ENCODE results near the gene TMEM53.

GRCh38 chr1:44664730-44665370 is 9.4 kb downstream of the TMEM53 start:
- no peak for TF ChIP-seq EZH2 (IDR thresholded peaks at IDR 0.05; ENCODE audit: insufficient read depth, low read length)
- no peak for TF ChIP-seq CTCF (IDR thresholded peaks at IDR 0.05; ENCODE audit: insufficient read depth, low read depth, low read length)

Data from astrocyte (in vitro differentiated cells and primary cell).